Esophagus muscularis mucosa (tissue), 4 donors: Measurements from ENCODE around the gene NOX5. TPM values are rescaled to one million over a fixed set of nuclear protein-coding genes. Genes with fewer than 3 reads are reported as not detected.

ENCODE experiments used
- DNase-seq: peaks from one replicate; pipeline ENCODE4 v3.0.0-alpha.2; 2017; ENCODE audit errors: extremely low spot score
- H3K27ac ChIP-seq, 4 donors: fragments of 200-600 bp; sonication (generic); replicated peaks in 1 of 4; 1 replicate in 3 of 4; 2 replicates in 1 of 4; pipeline ENCODE4 v1.5.1; 2016 to 2019; ENCODE audit warnings: mild to moderate bottlenecking in 1 of 4
- H3K27me3 ChIP-seq, 4 donors: fragments of 200-600 bp; sonication (generic); one replicate each; pipeline versions ENCODE4 v1.5.1 to v1.6.0; 2016 to 2019
- H3K36me3 ChIP-seq, 4 donors: fragments of 200-600 bp; sonication (generic); one replicate each; pipeline ENCODE4 v1.5.1; 2016 to 2019
- H3K4me1 ChIP-seq, 4 donors: fragments of 200-600 bp; sonication (generic); one replicate each; pipeline ENCODE4 v1.5.1; 2016 to 2019
- H3K4me3 ChIP-seq, 4 donors: fragments of 200-600 bp; sonication (generic); 1 replicate in 2 of 4; 2 replicates in 2 of 4; pipeline ENCODE4 v1.5.1; 2016 to 2019; ENCODE audit warnings: mild to moderate bottlenecking in 4 of 4, moderate library complexity in 1 of 4
- H3K9me3 ChIP-seq, 4 donors: fragments of 200-600 bp; sonication (generic); 1 replicate in 3 of 4; 2 replicates in 1 of 4; pipeline ENCODE4 v1.5.1; 2016 to 2019
- CTCF ChIP-seq, 3 experiments: fragments of 200-600 bp in 2 of 3; fragments of 450-650 bp in 1 of 3; sonication (generic) in 2 of 3; IDR thresholded peaks; one replicate each; pipeline ENCODE4 v1.5.1; 2017 to 2019; ENCODE audit warnings: antibody characterized with exemption in 3 of 3, mild to moderate bottlenecking in 2 of 3, moderate library complexity in 1 of 3
- EP300 ChIP-seq: sonication (generic); formaldehyde crosslinking; IDR thresholded peaks from one replicate; pipeline ENCODE4 v1.6.1; 2017; ENCODE audit warnings: antibody characterized with exemption
- POLR2A ChIP-seq: fragments of 450-650 bp; IDR thresholded peaks from one replicate; pipeline ENCODE4 v1.6.1; 2017; ENCODE audit warnings: antibody characterized with exemption, moderate library complexity, mild to moderate bottlenecking, low read depth
- POLR2AphosphoS5 ChIP-seq, 2 donors: sonication (generic); formaldehyde crosslinking; IDR thresholded peaks; one replicate each; pipeline ENCODE4 v1.6.1; 2017; ENCODE audit warnings: antibody characterized with exemption in 2 of 2
- WGBS: methylation state at CpG from one replicate; pipeline ENCODE4 v1.1.5; 2018; 5-methylcytosine and 5-hydroxymethylcytosine counted together
- intact Hi-C: fragments of 100-400 bp; cut with DNase I; formaldehyde crosslinking; loops from one replicate; pipeline ENCODE4 v1.15.1; 2023
- total RNA-seq, 4 donors: library from RNA; depleted of rRNA; stranded (reverse); fragments of >200 nt; gene quantifications; one replicate each; pipeline versions ENCODE4 v1.1.0 to v1.2.1, GENCODE V29; 2016

NOX5 gene
- total RNA-seq, 4 donors from 2014 or later, result under 0.01 to 0.66 (median 0.34) TPM

GRCh38 chr15:68985361-68985891 is 29.1 kb upstream of the NOX5 start:
- no peak overlapping the region for H3K4me3 ChIP-seq
- H3K4me1 ChIP-seq, result peaks cover 0 to 4% (median 0%) of the 10 kb centered on the region in 4 donors
- H3K27me3 ChIP-seq, result no peaks in the 10 kb centered on the region
- TF ChIP-seq POLR2AphosphoS5 (IDR thresholded peaks at IDR 0.05) (no peak), POLR2A (no peak), CTCF (IDR thresholded peaks at IDR 0.05) (no peak), EP300 (no peak)
- intact Hi-C loops, result no loop called here
- no peak for DNase-seq
- H3K9me3 ChIP-seq, result no peaks in the 10 kb centered on the region
- H3K36me3 ChIP-seq, result no peaks in the 10 kb centered on the region
- WGBS, result 82% methylated on average over 5 of the region's 5 CpGs
- no peak overlapping the region for H3K27ac ChIP-seq

GRCh38 chr15:68986322-68986721 is 28.2 kb upstream of the NOX5 start:
- 82% methylated on average over 5 of the region's 5 CpGs for WGBS
- Histone ChIP-seq H3K4me3 (no peak overlapping the region), H3K36me3 (no peaks in the 10 kb centered on the region), H3K27ac (no peak overlapping the region), H3K9me3 (no peaks in the 10 kb centered on the region), H3K4me1 (peaks cover 0 to 4% (median 0%) of the 10 kb centered on the region in 4 donors), H3K27me3 (no peaks in the 10 kb centered on the region)
- DNase-seq, result no peak
- intact Hi-C loops, result no loop called here
- TF ChIP-seq POLR2AphosphoS5 (IDR thresholded peaks at IDR 0.05) (no peak), EP300 (no peak), CTCF (IDR thresholded peaks at IDR 0.05) (no peak), POLR2A (no peak)

- TF ChIP-seq POLR2AphosphoS5 (IDR thresholded peaks at IDR 0.05) (no peak), CTCF (IDR thresholded peaks at IDR 0.05) (no peak), POLR2A (no peak), EP300 (no peak)
- intact Hi-C loops, result no loop called here
- Histone ChIP-seq H3K9me3 (no peaks in the 10 kb centered on the region), H3K27ac (no peak overlapping the region), H3K27me3 (no peaks in the 10 kb centered on the region), H3K36me3 (no peaks in the 10 kb centered on the region), H3K4me3 (no peak overlapping the region), H3K4me1 (peaks cover 0 to 4% (median 0%) of the 10 kb centered on the region in 4 donors)
- WGBS, result 94% methylated on average over 6 of the region's 6 CpGs
- no peak for DNase-seq
These were observed 27.4 kb upstream of the NOX5 start for GRCh38 chr15:68987120-68987519.

GRCh38 chr15:68987676-68988075 is 26.8 kb upstream of the NOX5 start:
- WGBS, result 90% methylated on average over 1 of the region's 1 CpG
- no peaks in the 10 kb centered on the region for H3K36me3 ChIP-seq
- H3K4me3 ChIP-seq, result no peak overlapping the region
- peaks cover 0 to 4% (median 0%) of the 10 kb centered on the region in 4 donors for H3K4me1 ChIP-seq
- DNase-seq, result no peak
- H3K27me3 ChIP-seq, result no peaks in the 10 kb centered on the region
- no peak overlapping the region for H3K27ac ChIP-seq
- no peak for TF ChIP-seq EP300
- TF ChIP-seq POLR2A, result no peak
- no peak for TF ChIP-seq CTCF (IDR thresholded peaks at IDR 0.05)
- no peak for TF ChIP-seq POLR2AphosphoS5 (IDR thresholded peaks at IDR 0.05)
- H3K9me3 ChIP-seq, result no peaks in the 10 kb centered on the region
- intact Hi-C loops, result no loop called here
